ENCODE measurements around the gene BEND4. TPM values are rescaled to one million over a fixed set of nuclear protein-coding genes. Genes with fewer than 3 reads are reported as not detected.

BEND4 gene
- total and polyA plus RNA-seq, 2 donors from 2014 or later = 0.22 TPM; not detected in 1

Other genes with a start within 250 kb of the BEND4 start
- 63.8 TPM for gene TMEM33, start 217.2 kb downstream of the BEND4 start, total RNA-seq
- 20.3 TPM for gene TMEM33, start 217.2 kb downstream of the BEND4 start, polyA plus RNA-seq (ENCODE audit: insufficient read depth, low read depth, low replicate concordance)
- 0.16 TPM for gene DCAF4L1, start 170.9 kb downstream of the BEND4 start, total RNA-seq
- gene DCAF4L1, start 170.9 kb downstream of the BEND4 start, polyA plus RNA-seq (ENCODE audit: insufficient read depth, low read depth, low replicate concordance) = 0.28 TPM
- 70.8 TPM for gene SLC30A9, start 162.1 kb downstream of the BEND4 start, total RNA-seq
- 52.3 TPM for gene SLC30A9, start 162.1 kb downstream of the BEND4 start, polyA plus RNA-seq (ENCODE audit: insufficient read depth, low read depth, low replicate concordance)
- gene SHISA3, start 244.8 kb upstream of the BEND4 start, total RNA-seq = 31.7 TPM
- 20.3 TPM for gene SHISA3, start 244.8 kb upstream of the BEND4 start, polyA plus RNA-seq (ENCODE audit: insufficient read depth, low read depth, low replicate concordance)

Measured in kidney (tissue), 2 donors.